Loucy (cell line): ENCODE results near the gene NSUN5.

ENCODE experiments used
- H2AFZ ChIP-seq: fragments of 200-600 bp; sonication (generic); 2 replicates; pipeline ENCODE4 v1.6.0; 2016; ENCODE audit warnings: antibody characterized with exemption, mild to moderate bottlenecking, low read length, moderate library complexity
- H3F3A ChIP-seq: fragments of 200-600 bp; 2 replicates; pipeline ENCODE4 v1.6.0; 2016; ENCODE audit warnings: antibody characterized with exemption, low read depth, mild to moderate bottlenecking
- H3K27me3 ChIP-seq: fragments of 200-600 bp; sonication (generic); 2 replicates; pipeline ENCODE4 v1.6.1; 2014; ENCODE audit warnings: low read length, mild to moderate bottlenecking; ENCODE audit not compliant: insufficient read depth, poor library complexity, severe bottlenecking
- H3K36me3 ChIP-seq: fragments of 200-600 bp; sonication (generic); 2 replicates; pipeline ENCODE4 v1.6.1; 2016; ENCODE audit warnings: low read length; ENCODE audit not compliant: insufficient read depth
- H3K4me1 ChIP-seq: fragments of 200-600 bp; sonication (generic); 2 replicates; pipeline ENCODE4 v1.5.1; 2014; ENCODE audit warnings: low read length, mild to moderate bottlenecking; ENCODE audit not compliant: insufficient read depth, poor library complexity, severe bottlenecking
- H3K4me2 ChIP-seq: fragments of 200-600 bp; sonication (generic); 2 replicates; pipeline ENCODE4 v1.6.0; 2014; ENCODE audit warnings: antibody characterized with exemption, low read length, low read depth, mild to moderate bottlenecking; ENCODE audit not compliant: poor library complexity, severe bottlenecking
- H3K4me3 ChIP-seq: fragments of 200-600 bp; sonication (generic); 2 replicates; pipeline ENCODE4 v1.5.1; 2014; ENCODE audit warnings: low read length, mild to moderate bottlenecking, mixed read lengths; ENCODE audit not compliant: poor library complexity, severe bottlenecking
- H3K79me2 ChIP-seq: fragments of 200-600 bp; sonication (generic); 2 replicates; pipeline ENCODE4 v1.6.1; 2014; ENCODE audit warnings: low read length; ENCODE audit not compliant: insufficient read depth
- H3K9ac ChIP-seq: fragments of 200-600 bp; sonication (generic); 2 replicates; pipeline ENCODE4 v1.6.0; 2014; ENCODE audit warnings: mild to moderate bottlenecking, low read depth, low read length, moderate library complexity; ENCODE audit not compliant: poor library complexity, severe bottlenecking
- H3K9me2 ChIP-seq: fragments of 200-600 bp; sonication (generic); replicated peaks from 2 replicates; pipeline ENCODE4 v1.6.1; 2016; ENCODE audit warnings: low read depth, low read length, mixed read lengths
- H3K9me3 ChIP-seq: fragments of 200-600 bp; sonication (generic); 2 replicates; pipeline ENCODE4 v1.6.1; 2014; ENCODE audit warnings: mild to moderate bottlenecking, antibody characterized with exemption, low read length, low read depth; ENCODE audit not compliant: insufficient read depth
- H4K20me1 ChIP-seq: fragments of 200-600 bp; sonication (generic); 2 replicates; pipeline ENCODE4 v1.6.0; 2014; ENCODE audit warnings: antibody characterized with exemption, low read length, mild to moderate bottlenecking; ENCODE audit not compliant: insufficient read depth, poor library complexity, severe bottlenecking
- CTCF ChIP-seq: fragments of 200-600 bp; sonication (generic); conservative IDR thresholded peaks from 2 replicates; pipeline ENCODE4 v1.5.1; 2014; ENCODE audit warnings: mild to moderate bottlenecking, antibody characterized with exemption, low read length
- EZH2phosphoT487 ChIP-seq: fragments of 200-600 bp; IDR thresholded peaks from 2 replicates; pipeline ENCODE4 v1.6.1; 2018; ENCODE audit warnings: antibody characterized with exemption, mild to moderate bottlenecking, moderate library complexity, borderline replicate concordance

Gene NSUN5

GRCh38 chr7:73316521-73316920 lies 7.9 kb upstream of the NSUN5 start:
- H3K4me1 ChIP-seq, result no peaks in the 10 kb centered on the region
- no peaks in the 10 kb centered on the region for H3K79me2 ChIP-seq
- H3K9me2 ChIP-seq, result no peaks in the 10 kb centered on the region
- no peak overlapping the region for H3K9ac ChIP-seq
- no peak overlapping the region for H2AFZ ChIP-seq
- H3K36me3 ChIP-seq, result no peaks in the 10 kb centered on the region
- no peak overlapping the region for H3K4me2 ChIP-seq
- no peak for TF ChIP-seq CTCF
- no peaks in the 10 kb centered on the region for H4K20me1 ChIP-seq
- no peaks in the 10 kb centered on the region for H3K9me3 ChIP-seq
- H3F3A ChIP-seq, result no peaks in the 10 kb centered on the region
- H3K27me3 ChIP-seq, result no peaks in the 10 kb centered on the region
- no peak overlapping the region for H3K4me3 ChIP-seq

- Histone ChIP-seq H3K79me2 (peaks cover 4% of the 10 kb centered on the region), H3K4me3 (no peak overlapping the region), H3K36me3 (no peaks in the 10 kb centered on the region), H3K27me3 (no peaks in the 10 kb centered on the region), H3K9me2 (no peaks in the 10 kb centered on the region), H3K4me2 (no peak overlapping the region), H3K4me1 (peaks cover 2% of the 10 kb centered on the region), H4K20me1 (no peaks in the 10 kb centered on the region), H3K9ac (no peak overlapping the region), H2AFZ (no peak overlapping the region), H3F3A (no peaks in the 10 kb centered on the region), H3K9me3 (no peaks in the 10 kb centered on the region)
- no peak for TF ChIP-seq CTCF
- no peak for TF ChIP-seq EZH2phosphoT487
Measured at GRCh38 chr7:73314271-73314670, 5.6 kb upstream of the NSUN5 start.

- no peak overlapping the region for H3K4me2 ChIP-seq
- no peaks in the 10 kb centered on the region for H3F3A ChIP-seq
- H3K4me3 ChIP-seq, result no peak overlapping the region
- H3K9ac ChIP-seq, result no peak overlapping the region
- H3K79me2 ChIP-seq, result peaks cover 11% of the 10 kb centered on the region
- no peaks in the 10 kb centered on the region for H3K36me3 ChIP-seq
- no peak overlapping the region for H2AFZ ChIP-seq
- H3K9me2 ChIP-seq, result no peaks in the 10 kb centered on the region
- peaks cover 5% of the 10 kb centered on the region for H3K4me1 ChIP-seq
- H3K9me3 ChIP-seq, result no peaks in the 10 kb centered on the region
- TF ChIP-seq EZH2phosphoT487 (no peak), CTCF (no peak)
- H4K20me1 ChIP-seq, result no peaks in the 10 kb centered on the region
- H3K27me3 ChIP-seq, result no peaks in the 10 kb centered on the region
Measured at GRCh38 chr7:73313521-73313906, 4.9 kb upstream of the NSUN5 start.
